NB4 (cell line): ENCODE measurements around the gene KIF17.

Experiments
- DNase-seq: peaks from one replicate; pipeline ENCODE4 v3.0.0; 2010; ENCODE audit warnings: low read depth
- H3K4me3 ChIP-seq: one replicate; pipeline ENCODE4 v1.5.1; 2011; ENCODE audit warnings: mild to moderate bottlenecking, low read depth, low read length, moderate library complexity
- MYC ChIP-seq: IDR thresholded peaks from 2 replicates; pipeline ENCODE4 v1.6.1; 2011; ENCODE audit warnings: low read depth, low read length
- POLR2A ChIP-seq: IDR thresholded peaks from 2 replicates; pipeline ENCODE4 v1.6.1; 2011; ENCODE audit warnings: mild to moderate bottlenecking; ENCODE audit not compliant: insufficient read length; ENCODE audit errors: extremely low read depth
- TF ChIP-seq, protein P1 (sequence below): IDR thresholded peaks from 2 replicates; pipeline ENCODE4 v1.6.1; 2011; ENCODE audit warnings: low read depth, low read length
- TF ChIP-seq, protein P2 (sequence below): IDR thresholded peaks from one replicate; pipeline ENCODE4 v1.5.1; 2012; ENCODE audit warnings: low read depth, low read length

Gene KIF17

GRCh38 chr1:20751462-20751990, 33.7 kb upstream of the KIF17 start:
- no peak overlapping the region for H3K4me3 ChIP-seq
- no peak for DNase-seq
- TF ChIP-seq, protein P1, sequence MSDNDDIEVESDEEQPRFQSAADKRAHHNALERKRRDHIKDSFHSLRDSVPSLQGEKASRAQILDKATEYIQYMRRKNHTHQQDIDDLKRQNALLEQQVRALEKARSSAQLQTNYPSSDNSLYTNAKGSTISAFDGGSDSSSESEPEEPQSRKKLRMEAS = no peak
- TF ChIP-seq POLR2A = no peak
- no peak for TF ChIP-seq MYC
- TF ChIP-seq, protein P2, sequence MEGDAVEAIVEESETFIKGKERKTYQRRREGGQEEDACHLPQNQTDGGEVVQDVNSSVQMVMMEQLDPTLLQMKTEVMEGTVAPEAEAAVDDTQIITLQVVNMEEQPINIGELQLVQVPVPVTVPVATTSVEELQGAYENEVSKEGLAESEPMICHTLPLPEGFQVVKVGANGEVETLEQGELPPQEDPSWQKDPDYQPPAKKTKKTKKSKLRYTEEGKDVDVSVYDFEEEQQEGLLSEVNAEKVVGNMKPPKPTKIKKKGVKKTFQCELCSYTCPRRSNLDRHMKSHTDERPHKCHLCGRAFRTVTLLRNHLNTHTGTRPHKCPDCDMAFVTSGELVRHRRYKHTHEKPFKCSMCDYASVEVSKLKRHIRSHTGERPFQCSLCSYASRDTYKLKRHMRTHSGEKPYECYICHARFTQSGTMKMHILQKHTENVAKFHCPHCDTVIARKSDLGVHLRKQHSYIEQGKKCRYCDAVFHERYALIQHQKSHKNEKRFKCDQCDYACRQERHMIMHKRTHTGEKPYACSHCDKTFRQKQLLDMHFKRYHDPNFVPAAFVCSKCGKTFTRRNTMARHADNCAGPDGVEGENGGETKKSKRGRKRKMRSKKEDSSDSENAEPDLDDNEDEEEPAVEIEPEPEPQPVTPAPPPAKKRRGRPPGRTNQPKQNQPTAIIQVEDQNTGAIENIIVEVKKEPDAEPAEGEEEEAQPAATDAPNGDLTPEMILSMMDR = no peak

GRCh38 chr1:20742671-20743070, 24.9 kb upstream of the KIF17 start:
- no peak for DNase-seq
- TF ChIP-seq MYC = no peak
- TF ChIP-seq, protein P1 = no peak
- TF ChIP-seq, protein P2 = no peak
- TF ChIP-seq POLR2A = no peak
- H3K4me3 ChIP-seq = no peak overlapping the region

DNA sequence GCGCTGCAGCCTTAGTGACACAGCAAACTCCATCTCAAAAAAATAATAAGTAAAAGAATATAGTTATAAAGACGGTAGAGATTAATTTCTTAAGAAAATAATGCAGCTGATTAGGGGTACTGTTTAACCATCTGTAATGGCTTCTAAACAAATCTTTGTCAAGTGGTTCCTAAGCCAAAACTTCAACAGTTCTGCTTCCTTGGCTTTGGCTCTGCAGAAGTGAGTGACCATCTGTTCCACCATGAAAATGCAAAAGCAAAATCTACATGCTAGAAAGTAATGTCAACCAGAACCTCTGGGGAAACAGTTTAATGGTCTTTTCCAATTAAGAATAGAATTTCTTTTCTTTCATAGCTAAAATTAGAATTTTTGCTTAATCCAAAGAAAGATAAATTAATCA, 23.0 kb upstream of the KIF17 start:
- DNase-seq = no peak
- TF ChIP-seq POLR2A = no peak
- TF ChIP-seq, protein P2 = no peak
- no peak for TF ChIP-seq MYC
- TF ChIP-seq, protein P1 = no peak
- H3K4me3 ChIP-seq = no peak overlapping the region

GRCh38 chr1:20739225-20739624, 21.4 kb upstream of the KIF17 start:
- no peak for DNase-seq
- TF ChIP-seq, protein P2 = no peak
- TF ChIP-seq, protein P1 = no peak
- TF ChIP-seq MYC (no peak), POLR2A (no peak)
- no peak overlapping the region for H3K4me3 ChIP-seq

GRCh38 chr1:20735581-20736111, 17.8 kb upstream of the KIF17 start:
- TF ChIP-seq MYC = no peak
- TF ChIP-seq, protein P2 = no peak
- no peak for TF ChIP-seq POLR2A
- TF ChIP-seq, protein P1 = no peak
- no peak for DNase-seq
- no peak overlapping the region for H3K4me3 ChIP-seq
